Endothelial cell of umbilical vein (primary cell): ENCODE measurements around the gene CUX1. TPM values are rescaled to one million over a fixed set of nuclear protein-coding genes. Genes with fewer than 3 reads are reported as not detected.

ENCODE experiments used
- BruUV-seq: library from RNA; stranded (reverse); fragments of 400-500 nt; replicated peaks from 2 replicates; lab custom pipeline; 2021; lab: Mats Ljungman, UMichigan
- CTCF ChIA-PET: fragments of 300-600, 350-600 bp; sonication (Branson Sonifier 250); formaldehyde crosslinking; loops from one replicate; lab custom pipeline; 2021; ENCODE audit warnings: antibody characterized with exemption, inconsistent platforms; lab: Charles Lee
- POLR2A ChIA-PET: fragments of 300-600, 350-600 bp; sonication (Branson Sonifier 250); formaldehyde crosslinking; loops from one replicate; lab custom pipeline; 2021; ENCODE audit warnings: antibody characterized with exemption, inconsistent platforms; lab: Charles Lee
- DNase-seq: peaks from one replicate; pipeline ENCODE4 v3.0.0-alpha.2; 2011; ENCODE audit warnings: low read depth, low spot score
- FAIRE-seq: peaks from 2 replicates; lab custom pipeline; 2011; peaks lifted over from hg19 to GRCh38; lab: Jason Lieb, UNC
- H2AFZ ChIP-seq: 2 replicates; pipeline ENCODE4 v1.6.0; 2012; ENCODE audit warnings: low read depth, low read length, control low read depth, inconsistent platforms
- H3K27ac ChIP-seq: 2 replicates; pipeline ENCODE4 v1.5.1; 2011; ENCODE audit warnings: low read depth, mild to moderate bottlenecking, control low read depth, low read length, moderate library complexity; ENCODE audit not compliant: insufficient read depth
- H3K27me3 ChIP-seq, 2 experiments: 2 replicates each; pipeline versions ENCODE4 v1.6.0 to v1.6.1; 2011; ENCODE audit warnings: low read length in 2 of 2, mixed read lengths in 1 of 2; ENCODE audit not compliant: control insufficient read depth in 2 of 2, insufficient read depth in 2 of 2
- H3K36me3 ChIP-seq, 2 experiments: 2 replicates in 1 of 2; 3 replicates in 1 of 2; pipeline ENCODE4 v1.5.1; 2011; ENCODE audit warnings: low read length in 2 of 2, mild to moderate bottlenecking in 1 of 2, moderate library complexity in 1 of 2; ENCODE audit not compliant: control insufficient read depth in 2 of 2, insufficient read depth in 2 of 2; ENCODE audit errors: extremely low read depth in 1 of 2
- H3K4me1 ChIP-seq: 3 replicates; pipeline ENCODE4 v1.5.1; 2011; ENCODE audit warnings: mild to moderate bottlenecking, low read length; ENCODE audit not compliant: control insufficient read depth, insufficient read depth; ENCODE audit errors: extremely low read depth
- H3K4me2 ChIP-seq: 2 replicates; pipeline ENCODE4 v1.6.1; 2011; ENCODE audit warnings: low read length, control low read depth, mixed read lengths; ENCODE audit not compliant: insufficient read depth
- H3K4me3 ChIP-seq, 3 experiments: fragments of 200-600 bp in 1 of 3; sonication (generic), shearing (Covaris generic) in 1 of 3; replicated peaks in 1 of 3; 2 replicates each; pipeline ENCODE4 v1.5.1; 2011 to 2016; ENCODE audit warnings: control low read depth in 3 of 3, low read length in 3 of 3, mild to moderate bottlenecking in 2 of 3, inconsistent platforms in 1 of 3, low read depth in 1 of 3, moderate library complexity in 1 of 3; ENCODE audit not compliant: insufficient read depth in 1 of 3
- H3K79me2 ChIP-seq: 2 replicates; pipeline ENCODE4 v1.6.0; 2012; ENCODE audit warnings: low read length, inconsistent platforms; ENCODE audit not compliant: control insufficient read depth, insufficient read depth
- H3K9ac ChIP-seq: replicated peaks from 2 replicates; pipeline ENCODE3; 2011; ENCODE audit warnings: low read length, control low read depth; ENCODE audit not compliant: insufficient read depth; ENCODE audit errors: extremely low read depth
- H3K9me1 ChIP-seq: replicated peaks from 3 replicates; pipeline ENCODE4 v1.6.0; 2011; ENCODE audit warnings: mild to moderate bottlenecking, low read length; ENCODE audit not compliant: control insufficient read depth, insufficient read depth; ENCODE audit errors: extremely low read depth
- H3K9me3 ChIP-seq: replicated peaks from 2 replicates; pipeline ENCODE4 v1.5.1; 2012; ENCODE audit warnings: low read length, inconsistent platforms; ENCODE audit not compliant: control insufficient read depth, insufficient read depth
- H4K20me1 ChIP-seq: replicated peaks from 2 replicates; pipeline ENCODE3; 2011; ENCODE audit warnings: mild to moderate bottlenecking, low read length; ENCODE audit not compliant: control insufficient read depth, insufficient read depth; ENCODE audit errors: extremely low read depth
- EZH2 ChIP-seq: IDR thresholded peaks from 2 replicates; pipeline ENCODE4 v1.6.1; 2012; ENCODE audit warnings: borderline replicate concordance, low read depth, mild to moderate bottlenecking, moderate library complexity, low read length, inconsistent platforms; ENCODE audit not compliant: severe bottlenecking
- FOS ChIP-seq: IDR thresholded peaks from 2 replicates; pipeline ENCODE4 v1.6.1; 2011; ENCODE audit warnings: mild to moderate bottlenecking, low read length, moderate library complexity, borderline replicate concordance; ENCODE audit not compliant: insufficient read depth
- GATA2 ChIP-seq: IDR thresholded peaks from 2 replicates; pipeline ENCODE4 v1.7.0; 2011; ENCODE audit warnings: low read depth, mild to moderate bottlenecking, moderate library complexity, mixed read lengths, low read length; ENCODE audit not compliant: insufficient read length, insufficient read depth
- JUN ChIP-seq: IDR thresholded peaks from 2 replicates; pipeline ENCODE4 v1.6.1; 2011; ENCODE audit warnings: borderline replicate concordance, low read depth; ENCODE audit not compliant: insufficient read length, insufficient read depth
- MYC ChIP-seq: IDR thresholded peaks from one replicate; pipeline ENCODE4 v1.6.1; 2011; ENCODE audit warnings: mild to moderate bottlenecking, low read depth, low read length
- POLR2A ChIP-seq: IDR thresholded peaks from 2 replicates; pipeline ENCODE4 v1.6.1; 2012; ENCODE audit warnings: low read depth, mild to moderate bottlenecking, control low read depth, low read length
- POLR2AphosphoS5 ChIP-seq: IDR thresholded peaks from 2 replicates; pipeline ENCODE4 v1.6.1; 2012; ENCODE audit warnings: low read depth, mild to moderate bottlenecking, control low read depth, low read length, moderate library complexity; ENCODE audit not compliant: insufficient read depth
- dilution Hi-C: fragments of 300-500 bp; cut with MboI; formaldehyde crosslinking; loops from one replicate; pipeline ENCODE4 v1.15.0; 2019; ENCODE audit warnings: low sequenced_read_pairs; ENCODE audit not compliant: extremely low pct_ligation_motif_present
- intact Hi-C: fragments of 100-400 bp; cut with micrococcal nuclease; formaldehyde crosslinking; loops from one replicate; pipeline ENCODE4 v1.10.0; 2022
- polyA plus RNA-seq, 4 experiments: library from polyadenylated mRNA; depleted of rRNA in 3 of 4; stranded (reverse) in 3 of 4; unstranded in 1 of 4; fragments of >200 nt; gene quantifications; 2 replicates each; pipeline versions ENCODE4 v1.2.1 to v1.2.3, GENCODE V29; 2011 to 2012; ENCODE audit warnings: missing spikeins in 1 of 4
- total RNA-seq: library from RNA; stranded (reverse); gene quantifications from 2 replicates; pipeline ENCODE4 v1.2.3, GENCODE V29; 2021
- TF ChIP-seq, protein P1 (sequence below), 2 donors: IDR thresholded peaks; 1 replicate in 1 of 2; 2 replicates in 1 of 2; pipeline ENCODE4 v1.5.1; 2011; ENCODE audit warnings: low read length in 2 of 2, mild to moderate bottlenecking in 2 of 2, moderate library complexity in 2 of 2, control low read depth in 1 of 2, inconsistent platforms in 1 of 2, low read depth in 1 of 2; ENCODE audit not compliant: insufficient read depth in 1 of 2; ENCODE audit errors: extremely low read depth in 1 of 2
- TF ChIP-seq, protein P2 (sequence below): IDR thresholded peaks from 2 replicates; pipeline ENCODE4 v1.6.1; 2011; ENCODE audit not compliant: insufficient read depth, insufficient read length

Gene CUX1
- total and polyA plus RNA-seq, 2 donors (not counting 3 experiments of a cell fraction or from before 2014, with no cell fraction given): 13.8 to 49.8 TPM

DNA sequence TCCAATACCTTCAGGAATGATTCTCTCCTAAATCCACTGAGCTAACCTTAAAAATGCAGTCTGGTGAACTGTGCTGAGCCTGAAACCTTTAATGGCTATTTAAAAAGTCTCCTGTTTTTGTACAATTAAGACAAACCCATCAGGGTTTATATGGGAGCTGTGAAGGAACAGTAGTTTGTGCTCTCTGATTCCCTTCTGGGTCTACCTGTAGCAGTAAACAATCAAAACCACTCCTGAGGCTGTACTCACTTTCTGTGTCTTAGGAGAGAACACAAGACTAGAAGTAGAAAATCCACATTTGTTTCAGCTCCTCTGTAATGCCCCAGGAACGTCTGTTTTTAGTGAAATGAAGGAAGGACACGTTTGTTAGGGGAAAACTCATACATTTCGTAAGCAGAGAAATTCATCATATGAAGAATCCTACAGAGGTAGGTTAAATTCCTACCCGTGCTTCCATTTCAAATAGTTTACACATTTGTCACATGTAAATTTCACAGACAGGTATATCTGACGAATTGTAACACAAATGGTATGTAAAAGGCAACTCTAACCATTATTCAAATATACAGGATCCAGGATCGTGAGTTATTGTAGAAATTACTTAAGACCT is 2.6 kb downstream of the CUX1 start:
- dilution Hi-C loops (no loop called here), intact Hi-C loops (loop anchor here (5.0 to 10.0 kb wide), 3 partner anchors 275 to 402 kb away; no protein-coding TSS in a partner anchor)
- CTCF ChIA-PET: no interaction called here
- Histone ChIP-seq H3K9me1 (no peaks in the 10 kb centered on the region), H3K4me1 (peaks cover 6% of the 10 kb centered on the region), H3K27ac (no peak overlapping the region), H2AFZ (no peak overlapping the region), H3K36me3 (no peaks in the 10 kb centered on the region), H3K27me3 (no peaks in the 10 kb centered on the region), H3K4me3 (no peak overlapping the region), H3K79me2 (peaks cover 43% of the 10 kb centered on the region), H3K9me3 (no peaks in the 10 kb centered on the region), H3K4me2 (no peak overlapping the region), H3K9ac (no peak overlapping the region), H4K20me1 (peaks cover 18% of the 10 kb centered on the region)
- FAIRE-seq (no peak), DNase-seq (no peak)
- POLR2A ChIA-PET: no interaction called here
- BruUV-seq: no TSS peak
- TF ChIP-seq POLR2AphosphoS5: no peak
- TF ChIP-seq, protein P1, sequence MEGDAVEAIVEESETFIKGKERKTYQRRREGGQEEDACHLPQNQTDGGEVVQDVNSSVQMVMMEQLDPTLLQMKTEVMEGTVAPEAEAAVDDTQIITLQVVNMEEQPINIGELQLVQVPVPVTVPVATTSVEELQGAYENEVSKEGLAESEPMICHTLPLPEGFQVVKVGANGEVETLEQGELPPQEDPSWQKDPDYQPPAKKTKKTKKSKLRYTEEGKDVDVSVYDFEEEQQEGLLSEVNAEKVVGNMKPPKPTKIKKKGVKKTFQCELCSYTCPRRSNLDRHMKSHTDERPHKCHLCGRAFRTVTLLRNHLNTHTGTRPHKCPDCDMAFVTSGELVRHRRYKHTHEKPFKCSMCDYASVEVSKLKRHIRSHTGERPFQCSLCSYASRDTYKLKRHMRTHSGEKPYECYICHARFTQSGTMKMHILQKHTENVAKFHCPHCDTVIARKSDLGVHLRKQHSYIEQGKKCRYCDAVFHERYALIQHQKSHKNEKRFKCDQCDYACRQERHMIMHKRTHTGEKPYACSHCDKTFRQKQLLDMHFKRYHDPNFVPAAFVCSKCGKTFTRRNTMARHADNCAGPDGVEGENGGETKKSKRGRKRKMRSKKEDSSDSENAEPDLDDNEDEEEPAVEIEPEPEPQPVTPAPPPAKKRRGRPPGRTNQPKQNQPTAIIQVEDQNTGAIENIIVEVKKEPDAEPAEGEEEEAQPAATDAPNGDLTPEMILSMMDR (IDR thresholded peaks at IDR 0.05; ENCODE audit: extremely low read depth in 1 of 2, insufficient read depth in 1 of 2, low read depth in 1 of 2, low read length in 2 of 2): no peak
- TF ChIP-seq POLR2A: no peak
- no peak for TF ChIP-seq GATA2
- no peak for TF ChIP-seq FOS
- no peak for TF ChIP-seq JUN
- TF ChIP-seq MYC: no peak
- no peak for TF ChIP-seq EZH2
- TF ChIP-seq, protein P2, sequence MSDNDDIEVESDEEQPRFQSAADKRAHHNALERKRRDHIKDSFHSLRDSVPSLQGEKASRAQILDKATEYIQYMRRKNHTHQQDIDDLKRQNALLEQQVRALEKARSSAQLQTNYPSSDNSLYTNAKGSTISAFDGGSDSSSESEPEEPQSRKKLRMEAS: no peak
